ENCODE results near the gene SNAI3.

Gene SNAI3

DNA sequence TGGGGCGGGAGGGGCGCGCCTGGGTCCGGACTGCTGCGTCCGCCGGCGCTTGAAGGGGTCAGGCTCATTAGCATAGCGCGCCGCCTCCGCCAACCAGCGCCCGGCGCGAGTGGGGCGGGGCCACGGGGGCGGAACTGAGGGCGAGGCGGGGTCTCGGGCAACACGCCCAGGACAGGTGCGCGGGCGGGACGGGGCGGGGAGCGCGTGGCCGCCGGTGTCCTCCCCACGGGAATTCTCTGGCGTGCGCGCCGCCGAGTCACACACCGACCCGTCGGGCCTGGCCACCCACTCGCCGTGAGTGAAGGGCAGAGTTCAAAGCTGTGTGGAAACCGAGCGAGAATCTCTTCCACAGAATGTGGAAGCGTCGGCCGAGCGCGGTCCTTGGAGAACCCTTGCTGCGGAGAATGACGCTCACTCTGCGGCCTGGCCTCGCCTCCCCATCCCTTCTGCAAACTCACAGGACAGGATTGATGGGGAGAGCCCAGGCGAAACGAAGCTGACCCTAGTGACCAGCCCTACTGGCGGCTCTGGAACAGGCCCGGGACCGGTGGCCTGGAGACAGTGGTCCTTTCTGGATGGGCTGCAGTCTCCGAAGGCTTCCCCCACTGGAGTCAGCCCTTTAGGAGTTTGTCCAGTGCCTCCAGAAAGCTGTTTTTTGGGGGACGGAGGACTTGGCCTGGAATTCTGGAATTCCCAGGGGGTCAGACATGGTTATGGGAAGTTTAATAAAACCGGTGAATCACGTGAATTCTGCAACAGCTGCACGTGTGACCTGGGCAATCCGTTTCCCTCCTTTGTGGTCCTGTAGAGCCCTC is at the start of gene SNAI3:
Gene SNAI3 (minus strand): TSS at position 69 of the 815 bp plus-strand sequence. CDS start 101 bp downstream, outside the sequence.
- no peak for DNase-seq (ENCODE audit: low spot score)
- TF ChIP-seq, protein P1, sequence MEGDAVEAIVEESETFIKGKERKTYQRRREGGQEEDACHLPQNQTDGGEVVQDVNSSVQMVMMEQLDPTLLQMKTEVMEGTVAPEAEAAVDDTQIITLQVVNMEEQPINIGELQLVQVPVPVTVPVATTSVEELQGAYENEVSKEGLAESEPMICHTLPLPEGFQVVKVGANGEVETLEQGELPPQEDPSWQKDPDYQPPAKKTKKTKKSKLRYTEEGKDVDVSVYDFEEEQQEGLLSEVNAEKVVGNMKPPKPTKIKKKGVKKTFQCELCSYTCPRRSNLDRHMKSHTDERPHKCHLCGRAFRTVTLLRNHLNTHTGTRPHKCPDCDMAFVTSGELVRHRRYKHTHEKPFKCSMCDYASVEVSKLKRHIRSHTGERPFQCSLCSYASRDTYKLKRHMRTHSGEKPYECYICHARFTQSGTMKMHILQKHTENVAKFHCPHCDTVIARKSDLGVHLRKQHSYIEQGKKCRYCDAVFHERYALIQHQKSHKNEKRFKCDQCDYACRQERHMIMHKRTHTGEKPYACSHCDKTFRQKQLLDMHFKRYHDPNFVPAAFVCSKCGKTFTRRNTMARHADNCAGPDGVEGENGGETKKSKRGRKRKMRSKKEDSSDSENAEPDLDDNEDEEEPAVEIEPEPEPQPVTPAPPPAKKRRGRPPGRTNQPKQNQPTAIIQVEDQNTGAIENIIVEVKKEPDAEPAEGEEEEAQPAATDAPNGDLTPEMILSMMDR (IDR thresholded peaks at IDR 0.05) = no peak
- H3K4me3 ChIP-seq = peak within 1 kb of the TSS; percentile 64
- H3K27ac ChIP-seq = no peak within 1 kb of the TSS

DNA sequence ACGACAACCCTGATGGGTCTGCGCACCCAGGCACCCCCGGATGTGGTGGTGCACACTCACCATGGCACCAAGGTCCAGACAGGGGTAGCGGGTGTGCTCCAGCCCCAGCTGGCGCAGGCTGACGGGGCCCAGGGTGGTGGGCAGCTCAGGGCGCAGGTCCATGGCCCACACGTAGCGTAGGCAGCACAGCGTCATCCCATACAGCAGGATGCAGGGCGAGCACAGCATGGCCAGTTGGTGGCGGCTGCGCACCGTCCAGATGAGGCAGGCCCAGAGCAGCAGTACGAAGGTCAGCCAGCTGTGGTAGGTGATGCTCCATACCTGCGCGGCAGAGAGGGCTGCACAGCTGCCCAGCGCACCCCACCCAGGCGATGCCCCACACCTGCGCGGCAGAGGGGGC is 49.8 kb upstream of the SNAI3 start:
- Histone ChIP-seq H3K4me3 (no peak overlapping the region), H3K27ac (no peak overlapping the region)
- TF ChIP-seq, protein P1 (IDR thresholded peaks at IDR 0.05) = no peak
- DNase-seq (ENCODE audit: low spot score) = no peak

DNA sequence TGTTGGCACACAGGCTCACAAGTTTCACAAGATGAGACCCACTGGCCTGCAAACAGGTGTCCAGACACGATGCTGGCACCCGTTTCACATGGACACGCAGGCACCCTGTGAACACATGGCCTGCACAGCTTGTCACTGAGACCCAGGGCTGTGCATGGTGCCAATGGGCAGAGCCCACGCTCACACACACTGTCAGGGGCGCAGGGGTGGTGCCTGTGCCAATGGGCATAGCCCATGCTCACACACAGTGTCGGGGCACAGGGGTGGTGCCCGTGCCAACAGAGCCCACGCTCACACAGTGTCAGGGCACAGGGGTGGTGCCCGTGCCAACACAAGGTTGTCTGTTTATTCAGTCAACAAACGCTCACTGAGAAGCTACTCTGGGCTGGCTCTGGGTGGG is 49.3 kb upstream of the SNAI3 start:
- Histone ChIP-seq H3K27ac (no peak overlapping the region), H3K4me3 (no peak overlapping the region)
- TF ChIP-seq, protein P1 (IDR thresholded peaks at IDR 0.05) = no peak
- DNase-seq (ENCODE audit: low spot score) = no peak

DNA sequence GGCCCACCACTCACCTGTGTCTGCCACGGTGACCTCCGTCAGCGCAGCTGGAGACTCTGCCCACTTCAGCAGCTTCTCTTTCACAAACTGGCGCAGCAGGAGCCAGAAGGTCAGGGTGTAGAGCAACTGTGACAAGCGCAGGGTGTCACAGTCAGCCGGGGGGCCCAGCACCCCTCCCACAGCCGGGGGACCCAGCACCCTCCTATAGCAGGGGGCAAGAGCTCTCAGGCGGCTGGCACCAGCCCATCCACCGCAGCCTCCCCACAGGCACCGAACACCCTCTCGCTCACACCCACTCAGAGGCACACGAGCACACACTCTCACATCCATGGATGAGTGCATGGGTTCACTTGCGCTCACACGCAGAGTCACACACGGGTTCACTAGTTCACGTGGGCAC is 48.8 kb upstream of the SNAI3 start:
- H3K4me3 ChIP-seq = no peak overlapping the region
- TF ChIP-seq, protein P1 (IDR thresholded peaks at IDR 0.05) = no peak
- no peak overlapping the region for H3K27ac ChIP-seq
- DNase-seq (ENCODE audit: low spot score) = no peak

DNA sequence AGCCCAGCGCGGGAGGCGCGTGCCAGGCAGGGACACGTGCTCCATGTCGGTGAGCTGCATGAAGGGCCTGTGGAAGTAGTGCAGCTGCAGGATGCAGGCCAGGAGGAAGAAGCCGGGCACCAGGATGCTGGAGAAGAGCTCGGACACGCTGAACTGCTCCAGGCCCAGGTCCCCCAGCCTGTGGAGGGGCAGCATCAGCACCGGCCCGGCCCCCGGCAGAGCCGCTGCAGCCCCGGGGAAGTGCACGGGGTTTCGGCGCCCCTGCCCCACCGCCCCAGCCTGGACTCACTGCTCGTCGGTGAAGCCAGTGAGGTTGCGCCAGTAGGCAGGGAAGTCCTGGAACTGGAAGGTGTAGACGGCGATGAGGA is 48.0 kb upstream of the SNAI3 start:
- TF ChIP-seq, protein P1 (IDR thresholded peaks at IDR 0.05) = no peak

DNA sequence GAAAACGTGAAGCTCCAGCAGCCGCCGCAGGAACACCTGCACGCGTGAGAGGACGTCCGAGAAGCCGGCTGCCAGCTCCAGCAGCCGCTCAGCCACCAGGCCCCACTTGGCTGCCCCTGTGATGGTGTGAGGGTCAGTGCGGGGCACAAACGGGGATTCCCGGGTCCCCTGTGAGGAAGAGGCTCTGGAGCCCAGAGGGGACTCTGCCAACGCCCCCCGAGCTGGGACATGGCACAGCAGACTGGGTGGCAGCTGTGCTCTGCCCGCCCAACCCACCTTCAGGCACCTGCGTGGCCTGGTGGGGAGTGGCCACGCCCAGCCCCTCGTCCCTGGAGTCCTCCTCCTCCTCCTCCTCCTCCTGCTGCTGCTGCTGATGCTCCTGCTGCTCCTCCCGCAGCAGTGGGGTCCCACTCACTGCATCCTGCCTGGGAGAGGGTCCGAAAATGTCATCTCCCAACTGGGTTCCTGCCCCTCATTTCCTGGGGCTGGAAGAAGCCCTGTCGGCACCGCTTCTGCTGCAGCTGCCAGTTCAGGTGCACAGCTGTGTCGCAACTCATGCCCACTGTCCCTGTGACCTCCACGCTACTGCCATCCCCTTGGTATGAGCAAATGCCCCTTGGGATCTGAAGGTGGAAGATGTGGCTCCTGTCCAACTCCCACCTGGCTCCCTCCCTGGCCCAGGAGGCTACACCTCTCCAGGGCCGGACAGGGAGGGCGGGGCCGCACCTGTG is 47.5 kb upstream of the SNAI3 start:
- Histone ChIP-seq H3K27ac (no peak overlapping the region), H3K4me3 (no peak overlapping the region)
- DNase-seq (ENCODE audit: low spot score) = no peak
- TF ChIP-seq, protein P1 (IDR thresholded peaks at IDR 0.05) = no peak

More for the DNA sequence above, 48.0 kb upstream of the SNAI3 start:
- no peak for DNase-seq (ENCODE audit: low spot score)
- Histone ChIP-seq H3K27ac (no peak overlapping the region), H3K4me3 (no peak overlapping the region)

DNA sequence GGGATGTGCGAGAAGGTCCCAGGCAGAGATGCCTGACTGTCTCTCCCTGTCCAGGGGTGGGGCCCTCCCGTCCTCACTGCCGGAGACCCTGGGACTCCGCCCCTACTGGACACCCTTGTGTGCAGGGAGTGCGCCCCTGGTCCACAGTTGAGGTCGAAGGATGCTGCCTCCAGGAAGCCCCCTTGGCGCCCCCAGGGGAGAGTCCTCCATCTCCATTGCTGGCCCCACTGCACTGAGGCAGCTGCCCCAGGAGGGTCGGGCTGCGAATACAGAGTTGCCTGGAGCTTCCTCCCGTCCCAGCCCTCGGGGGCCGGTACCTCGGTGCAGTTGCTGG is 46.6 kb upstream of the SNAI3 start:
- no peak overlapping the region for H3K4me3 ChIP-seq
- TF ChIP-seq, protein P1 (IDR thresholded peaks at IDR 0.05) = no peak
- DNase-seq (ENCODE audit: low spot score) = no peak
- H3K27ac ChIP-seq = no peak overlapping the region

Measured in coronary artery (tissue), 2 donors.